SK-N-SH (cell line): ENCODE results near the gene FCMR. TPM values are rescaled to one million over a fixed set of nuclear protein-coding genes. Genes with fewer than 3 reads are reported as not detected.

Source experiments
- CTCF ChIA-PET: fragments of 300-600, 350-600 bp; formaldehyde crosslinking; extraction: SDS; loops from one replicate; lab custom pipeline; 2021; lab: Yijun Ruan, JAX
- POLR2A ChIA-PET: fragments of 350-600 bp; sonication (Branson Sonifier 250); formaldehyde crosslinking; extraction: SDS; loops from one replicate; lab custom pipeline; 2020; ENCODE audit warnings: antibody characterized with exemption, inconsistent platforms; lab: Yijun Ruan, JAX
- DNase-seq: peaks from one replicate; pipeline ENCODE4 v3.0.0; 2012
- H2AFZ ChIP-seq: fragments of 200-600 bp; sonication (generic); 2 replicates; pipeline ENCODE4 v1.8.1; 2016; ENCODE audit warnings: antibody characterized with exemption, mild to moderate bottlenecking, low read depth
- H3F3A ChIP-seq: fragments of 200-600 bp; sonication (generic); replicated peaks from 2 replicates; pipeline ENCODE3; 2016; ENCODE audit warnings: antibody characterized with exemption, mild to moderate bottlenecking; ENCODE audit not compliant: insufficient read depth
- H3K27ac ChIP-seq, 2 experiments: fragments of 200-500 bp in 1 of 2; fragments of 200-600 bp in 1 of 2; sonication (Bioruptor generic) in 1 of 2; sonication (generic), shearing (Covaris generic) in 1 of 2; 2 replicates each; pipeline versions ENCODE4 v1.5.1 to v1.6.1; 2014 to 2016; ENCODE audit warnings: low read depth in 2 of 2, inconsistent platforms in 1 of 2, low read length in 1 of 2, mild to moderate bottlenecking in 1 of 2, mixed read lengths in 1 of 2
- H3K27me3 ChIP-seq: fragments of 200-600 bp; sonication (generic), shearing (Covaris generic); 2 replicates; pipeline ENCODE4 v1.6.1; 2016; ENCODE audit warnings: mixed run types; ENCODE audit not compliant: insufficient read depth
- H3K36me3 ChIP-seq, 2 experiments: fragments of 200-500 bp in 1 of 2; fragments of 200-600 bp in 1 of 2; sonication (Bioruptor generic) in 1 of 2; sonication (generic) in 1 of 2; replicated peaks in 1 of 2; 2 replicates each; pipeline versions ENCODE3 to v1.5.1; 2014 to 2016; ENCODE audit warnings: low read length in 1 of 2, mild to moderate bottlenecking in 1 of 2; ENCODE audit not compliant: insufficient read depth in 2 of 2, control insufficient read depth in 1 of 2
- H3K4me1 ChIP-seq, 2 experiments: fragments of 200-500 bp in 1 of 2; fragments of 200-600 bp in 1 of 2; sonication (Bioruptor generic) in 1 of 2; sonication (generic), shearing (Covaris generic) in 1 of 2; 2 replicates each; pipeline versions ENCODE4 v1.5.1 to v1.6.1; 2014 to 2016; ENCODE audit warnings: low read depth in 1 of 2, low read length in 1 of 2, mixed run types in 1 of 2; ENCODE audit not compliant: insufficient read depth in 2 of 2, control insufficient read depth in 1 of 2
- H3K4me2 ChIP-seq: fragments of 200-600 bp; sonication (generic), shearing (Covaris generic); 2 replicates; pipeline ENCODE4 v1.6.1; 2017; ENCODE audit warnings: mixed run types
- H3K4me3 ChIP-seq, 2 experiments: fragments of 200-500 bp in 1 of 2; fragments of 200-600 bp in 1 of 2; sonication (Bioruptor generic) in 1 of 2; sonication (generic), shearing (Covaris generic) in 1 of 2; 2 replicates each; pipeline versions ENCODE4 v1.5.1 to v1.8.1; 2014 to 2016; ENCODE audit warnings: low read depth in 2 of 2, inconsistent platforms in 1 of 2, low read length in 1 of 2, mild to moderate bottlenecking in 1 of 2, mixed read lengths in 1 of 2, moderate library complexity in 1 of 2
- H3K79me2 ChIP-seq: fragments of 200-600 bp; sonication (generic); 2 replicates; pipeline ENCODE4 v1.8.1; 2017; ENCODE audit warnings: mild to moderate bottlenecking; ENCODE audit not compliant: insufficient read depth
- H3K9ac ChIP-seq: fragments of 200-600 bp; sonication (generic); 2 replicates; pipeline ENCODE4 v1.6.1; 2017; ENCODE audit warnings: mixed run types
- H3K9me2 ChIP-seq: fragments of 200-600 bp; sonication (generic); 2 replicates; pipeline ENCODE4 v1.6.1; 2017; ENCODE audit warnings: mixed run types
- H3K9me3 ChIP-seq: fragments of 200-600 bp; sonication (generic); 2 replicates; pipeline ENCODE4 v1.6.1; 2017; ENCODE audit warnings: mixed run types, mild to moderate bottlenecking, moderate library complexity
- H4K20me1 ChIP-seq: fragments of 200-600 bp; sonication (generic); 2 replicates; pipeline ENCODE4 v1.6.1; 2017; ENCODE audit warnings: mild to moderate bottlenecking, mixed run types; ENCODE audit not compliant: insufficient read depth
- CHD2 ChIP-seq: fragments of 150-350 bp; IDR thresholded peaks from 2 replicates; pipeline ENCODE4 v1.6.1; 2018; ENCODE audit warnings: low read length; ENCODE audit not compliant: partially characterized antibody
- ELF1 ChIP-seq: IDR thresholded peaks from 2 replicates; pipeline ENCODE4 v1.4.0; 2012
- EP300 ChIP-seq, 2 experiments: IDR thresholded peaks; 2 replicates each; pipeline versions ENCODE4 v1.4.0 to v1.6.1; 2012; ENCODE audit warnings: borderline replicate concordance in 1 of 2, low read depth in 1 of 2, low read length in 1 of 2
- FOXM1 ChIP-seq: IDR thresholded peaks from 2 replicates; pipeline ENCODE4 v1.4.0; 2012; ENCODE audit warnings: low read depth, mild to moderate bottlenecking
- GABPA ChIP-seq: IDR thresholded peaks from 2 replicates; pipeline ENCODE4 v1.4.0; 2012; ENCODE audit warnings: low read depth, mild to moderate bottlenecking
- MEF2A ChIP-seq: IDR thresholded peaks from 2 replicates; pipeline ENCODE4 v1.4.0; 2012; ENCODE audit warnings: low read depth, borderline replicate concordance
- MXI1 ChIP-seq: IDR thresholded peaks from 2 replicates; pipeline ENCODE4 v1.6.1; 2012; ENCODE audit warnings: mild to moderate bottlenecking, low read depth, low read length, improper control_type of control experiment
- NRF1 ChIP-seq: IDR thresholded peaks from 2 replicates; pipeline ENCODE4 v1.6.1; 2012; ENCODE audit warnings: low read depth, mild to moderate bottlenecking, low read length
- POLR2AphosphoS5 ChIP-seq: IDR thresholded peaks from 2 replicates; pipeline ENCODE4 v1.6.1; 2012; ENCODE audit warnings: low read depth, low read length
- YY1 ChIP-seq: IDR thresholded peaks from 2 replicates; pipeline ENCODE4 v1.4.0; 2012; ENCODE audit warnings: low read depth, mild to moderate bottlenecking
- WGBS: methylation state at CpG from one replicate; pipeline ENCODE4 v1.1.6; 2017; ENCODE audit warnings: low lambda C conversion rate; 5-methylcytosine and 5-hydroxymethylcytosine counted together
- polyA plus RNA-seq, 3 experiments: library from polyadenylated mRNA; depleted of rRNA; stranded (reverse); fragments of >200 nt; gene quantifications; 2 replicates each; pipeline ENCODE4 v1.2.3, GENCODE V29; 2012
- TF ChIP-seq, protein P1 (sequence below): IDR thresholded peaks from 2 replicates; pipeline ENCODE4 v1.4.0; 2012; ENCODE audit warnings: low read depth, borderline replicate concordance
- TF ChIP-seq, protein P2 (sequence below): IDR thresholded peaks from 2 replicates; pipeline ENCODE4 v1.6.1; 2012; ENCODE audit warnings: mild to moderate bottlenecking, low read depth, low read length, moderate library complexity
- TF ChIP-seq, protein P3 (sequence below): fragments of 150-350 bp; IDR thresholded peaks from 2 replicates; pipeline ENCODE4 v1.6.1; 2017; ENCODE audit warnings: antibody characterized with exemption, low read length, low read depth, borderline replicate concordance
- TF ChIP-seq, protein P4 (sequence below): fragments of 150-350 bp; IDR thresholded peaks from 2 replicates; pipeline ENCODE4 v1.6.1; 2016; ENCODE audit warnings: mild to moderate bottlenecking, low read depth, low read length

FCMR gene
- polyA plus RNA-seq, 1 of the 3 experiments (the other 2 are of a cell fraction): 0.15 TPM

DNA sequence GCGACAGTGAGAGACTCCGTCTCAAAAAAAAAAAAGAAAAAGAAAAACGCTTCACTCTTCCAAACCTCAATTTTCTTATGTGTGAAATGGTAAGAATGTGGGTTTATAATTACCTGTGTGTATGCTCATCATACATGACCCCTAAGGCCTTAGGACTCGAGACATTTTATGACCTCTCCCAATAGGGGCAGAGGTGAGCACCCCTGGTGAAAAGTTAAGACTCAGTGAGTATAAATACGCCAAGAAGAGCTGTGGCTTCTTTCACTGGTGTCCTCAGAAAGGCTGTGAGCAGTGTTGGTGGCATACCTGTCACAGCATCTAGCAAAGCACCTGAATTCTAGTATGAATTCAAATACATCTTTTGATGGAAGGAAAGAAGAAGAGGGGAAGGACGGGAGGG is 7.8 kb upstream of the FCMR start:
- Histone ChIP-seq H3K9me3 (no peaks in the 10 kb centered on the region), H3K4me2 (no peak overlapping the region), H3K36me3 (no peaks in the 10 kb centered on the region)
- no peak for DNase-seq
- no peak for TF ChIP-seq POLR2AphosphoS5
- TF ChIP-seq NRF1: no peak
- no peak for TF ChIP-seq YY1
- TF ChIP-seq ELF1: no peak
- no peak for TF ChIP-seq MXI1
- TF ChIP-seq, protein P1, sequence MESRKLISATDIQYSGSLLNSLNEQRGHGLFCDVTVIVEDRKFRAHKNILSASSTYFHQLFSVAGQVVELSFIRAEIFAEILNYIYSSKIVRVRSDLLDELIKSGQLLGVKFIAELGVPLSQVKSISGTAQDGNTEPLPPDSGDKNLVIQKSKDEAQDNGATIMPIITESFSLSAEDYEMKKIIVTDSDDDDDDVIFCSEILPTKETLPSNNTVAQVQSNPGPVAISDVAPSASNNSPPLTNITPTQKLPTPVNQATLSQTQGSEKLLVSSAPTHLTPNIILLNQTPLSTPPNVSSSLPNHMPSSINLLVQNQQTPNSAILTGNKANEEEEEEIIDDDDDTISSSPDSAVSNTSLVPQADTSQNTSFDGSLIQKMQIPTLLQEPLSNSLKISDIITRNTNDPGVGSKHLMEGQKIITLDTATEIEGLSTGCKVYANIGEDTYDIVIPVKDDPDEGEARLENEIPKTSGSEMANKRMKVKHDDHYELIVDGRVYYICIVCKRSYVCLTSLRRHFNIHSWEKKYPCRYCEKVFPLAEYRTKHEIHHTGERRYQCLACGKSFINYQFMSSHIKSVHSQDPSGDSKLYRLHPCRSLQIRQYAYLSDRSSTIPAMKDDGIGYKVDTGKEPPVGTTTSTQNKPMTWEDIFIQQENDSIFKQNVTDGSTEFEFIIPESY: no peak
- TF ChIP-seq EP300 (IDR thresholded peaks at IDR 0.05; ENCODE audit: borderline replicate concordance in 1 of 2, low read depth in 1 of 2, low read length in 1 of 2): no peak
- TF ChIP-seq, protein P2, sequence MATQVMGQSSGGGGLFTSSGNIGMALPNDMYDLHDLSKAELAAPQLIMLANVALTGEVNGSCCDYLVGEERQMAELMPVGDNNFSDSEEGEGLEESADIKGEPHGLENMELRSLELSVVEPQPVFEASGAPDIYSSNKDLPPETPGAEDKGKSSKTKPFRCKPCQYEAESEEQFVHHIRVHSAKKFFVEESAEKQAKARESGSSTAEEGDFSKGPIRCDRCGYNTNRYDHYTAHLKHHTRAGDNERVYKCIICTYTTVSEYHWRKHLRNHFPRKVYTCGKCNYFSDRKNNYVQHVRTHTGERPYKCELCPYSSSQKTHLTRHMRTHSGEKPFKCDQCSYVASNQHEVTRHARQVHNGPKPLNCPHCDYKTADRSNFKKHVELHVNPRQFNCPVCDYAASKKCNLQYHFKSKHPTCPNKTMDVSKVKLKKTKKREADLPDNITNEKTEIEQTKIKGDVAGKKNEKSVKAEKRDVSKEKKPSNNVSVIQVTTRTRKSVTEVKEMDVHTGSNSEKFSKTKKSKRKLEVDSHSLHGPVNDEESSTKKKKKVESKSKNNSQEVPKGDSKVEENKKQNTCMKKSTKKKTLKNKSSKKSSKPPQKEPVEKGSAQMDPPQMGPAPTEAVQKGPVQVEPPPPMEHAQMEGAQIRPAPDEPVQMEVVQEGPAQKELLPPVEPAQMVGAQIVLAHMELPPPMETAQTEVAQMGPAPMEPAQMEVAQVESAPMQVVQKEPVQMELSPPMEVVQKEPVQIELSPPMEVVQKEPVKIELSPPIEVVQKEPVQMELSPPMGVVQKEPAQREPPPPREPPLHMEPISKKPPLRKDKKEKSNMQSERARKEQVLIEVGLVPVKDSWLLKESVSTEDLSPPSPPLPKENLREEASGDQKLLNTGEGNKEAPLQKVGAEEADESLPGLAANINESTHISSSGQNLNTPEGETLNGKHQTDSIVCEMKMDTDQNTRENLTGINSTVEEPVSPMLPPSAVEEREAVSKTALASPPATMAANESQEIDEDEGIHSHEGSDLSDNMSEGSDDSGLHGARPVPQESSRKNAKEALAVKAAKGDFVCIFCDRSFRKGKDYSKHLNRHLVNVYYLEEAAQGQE: no peak
- no peak for TF ChIP-seq GABPA
- no peak for TF ChIP-seq MEF2A
- no peak for TF ChIP-seq CHD2
- TF ChIP-seq, protein P3, sequence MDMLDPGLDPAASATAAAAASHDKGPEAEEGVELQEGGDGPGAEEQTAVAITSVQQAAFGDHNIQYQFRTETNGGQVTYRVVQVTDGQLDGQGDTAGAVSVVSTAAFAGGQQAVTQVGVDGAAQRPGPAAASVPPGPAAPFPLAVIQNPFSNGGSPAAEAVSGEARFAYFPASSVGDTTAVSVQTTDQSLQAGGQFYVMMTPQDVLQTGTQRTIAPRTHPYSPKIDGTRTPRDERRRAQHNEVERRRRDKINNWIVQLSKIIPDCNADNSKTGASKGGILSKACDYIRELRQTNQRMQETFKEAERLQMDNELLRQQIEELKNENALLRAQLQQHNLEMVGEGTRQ: no peak
- no peak for TF ChIP-seq FOXM1
- TF ChIP-seq, protein P4, sequence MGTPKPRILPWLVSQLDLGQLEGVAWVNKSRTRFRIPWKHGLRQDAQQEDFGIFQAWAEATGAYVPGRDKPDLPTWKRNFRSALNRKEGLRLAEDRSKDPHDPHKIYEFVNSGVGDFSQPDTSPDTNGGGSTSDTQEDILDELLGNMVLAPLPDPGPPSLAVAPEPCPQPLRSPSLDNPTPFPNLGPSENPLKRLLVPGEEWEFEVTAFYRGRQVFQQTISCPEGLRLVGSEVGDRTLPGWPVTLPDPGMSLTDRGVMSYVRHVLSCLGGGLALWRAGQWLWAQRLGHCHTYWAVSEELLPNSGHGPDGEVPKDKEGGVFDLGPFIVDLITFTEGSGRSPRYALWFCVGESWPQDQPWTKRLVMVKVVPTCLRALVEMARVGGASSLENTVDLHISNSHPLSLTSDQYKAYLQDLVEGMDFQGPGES: no peak
- TF ChIP-seq, all 33 proteins: peak for 0
- 52% methylated on average over 6 of the region's 6 CpGs for WGBS
- H3F3A ChIP-seq: no peaks in the 10 kb centered on the region
- no peaks in the 10 kb centered on the region for H3K79me2 ChIP-seq
- H3K4me3 ChIP-seq: no peak overlapping the region
- H3K27ac ChIP-seq: no peak overlapping the region
- no peak overlapping the region for H3K9ac ChIP-seq
- ChIA-PET CTCF (interaction anchor here (5.4 kb wide), 1 partner anchor 17 kb away, joined by 23 read pairs; no protein-coding TSS in a partner anchor), POLR2A (no interaction called here)
- no peak overlapping the region for H2AFZ ChIP-seq
- 0 out of 2 replicates have a peak, but pooled peaks cover 4% of the 10 kb centered on the region for H3K27me3 ChIP-seq
- no peaks in the 10 kb centered on the region for H3K9me2 ChIP-seq
- no peaks in the 10 kb centered on the region for H3K4me1 ChIP-seq
- H4K20me1 ChIP-seq: no peaks in the 10 kb centered on the region
